GM21381 (cell line): ENCODE results near the gene XIRP2.
"Not testable (repeated sequence)": the region's sequence is repeated elsewhere in the genome, so short reads cannot be mapped to it uniquely, and the experiment has no call there.

Experiments
- ATAC-seq: cut with Tn5 transposase; IDR thresholded peaks from one replicate; pipeline ENCODE4 v1.9.1; 2021; ENCODE audit warnings: mild to moderate bottlenecking, moderate library complexity; ENCODE audit not compliant: unreplicated experiment

XIRP2 gene

DNA sequence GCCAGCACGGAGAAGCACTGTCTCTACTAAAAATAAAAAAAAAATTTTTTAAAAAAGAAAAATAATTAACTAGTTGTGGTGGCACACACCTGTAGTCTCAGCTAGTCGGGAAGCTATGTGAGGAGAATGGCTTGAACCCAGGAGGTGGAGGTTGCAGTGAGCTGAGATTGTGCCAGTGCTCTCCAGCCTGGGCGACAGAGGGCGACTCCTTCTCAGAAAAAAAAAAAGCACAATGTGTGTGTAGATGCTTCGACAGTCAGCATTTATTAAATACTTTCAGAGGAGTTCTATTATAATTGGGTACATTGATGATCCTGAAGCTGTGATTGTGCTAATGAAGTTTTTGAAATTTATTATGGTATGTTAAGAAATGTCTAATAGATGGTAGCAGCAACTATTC lies 46.5 kb downstream of the XIRP2 start:
- ATAC-seq = no peak

DNA sequence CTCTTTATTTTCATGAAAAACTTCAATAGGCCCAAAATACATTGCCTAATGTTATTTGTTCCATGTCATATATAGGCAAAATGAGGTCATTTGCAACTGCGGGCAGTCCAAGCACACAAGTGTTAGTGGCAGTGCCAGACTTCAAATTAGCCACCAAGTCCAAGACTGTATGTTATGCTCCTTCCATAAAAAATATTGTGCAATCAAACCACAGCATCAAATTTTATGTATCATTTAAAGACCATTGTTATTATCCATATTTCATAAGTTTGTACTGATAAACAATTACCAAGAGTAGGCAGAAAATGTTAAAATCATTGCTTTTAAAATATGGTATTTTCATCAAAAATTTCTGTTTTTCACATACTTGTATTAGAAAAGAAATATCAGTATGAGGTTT lies 54.1 kb downstream of the XIRP2 start:
- no peak for ATAC-seq

DNA sequence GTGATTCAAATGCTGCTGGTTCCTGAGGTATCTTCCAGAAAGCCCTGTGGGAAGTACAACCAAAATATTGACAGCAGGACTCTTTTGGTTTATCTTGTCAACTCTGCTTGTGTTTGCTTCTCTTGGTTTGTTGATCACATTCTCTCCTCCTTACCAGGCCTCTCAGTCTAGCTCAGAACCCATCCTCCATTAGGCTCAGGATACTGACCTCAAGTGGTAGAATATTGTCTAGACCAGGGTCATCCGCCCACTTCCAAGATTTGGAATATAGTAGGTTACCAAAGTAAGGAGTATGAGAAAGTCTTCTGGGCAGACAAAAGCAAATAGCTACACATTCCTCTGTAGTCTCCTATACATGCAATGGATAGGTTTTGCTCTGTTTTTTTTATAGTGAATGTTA lies 56.6 kb downstream of the XIRP2 start:
- ATAC-seq = no peak

DNA sequence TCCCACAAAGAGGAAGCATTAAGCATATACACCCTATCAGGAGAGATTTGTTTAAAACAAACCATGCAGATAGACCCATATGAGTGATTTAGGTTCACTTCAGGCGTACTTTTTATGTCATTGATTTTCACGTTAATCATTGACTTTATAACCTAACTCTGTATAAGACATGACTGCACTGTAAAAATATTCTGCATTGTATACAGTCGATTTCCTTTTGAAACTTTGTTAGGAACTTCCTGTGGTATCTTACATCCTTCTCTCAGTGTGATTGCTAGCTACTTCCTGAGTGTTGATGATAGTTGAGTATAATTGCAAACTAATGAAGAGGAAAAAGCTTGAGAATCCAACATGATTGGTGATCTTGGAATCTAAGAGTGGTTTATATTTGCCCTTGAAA lies 69.4 kb downstream of the XIRP2 start:
- no peak for ATAC-seq

DNA sequence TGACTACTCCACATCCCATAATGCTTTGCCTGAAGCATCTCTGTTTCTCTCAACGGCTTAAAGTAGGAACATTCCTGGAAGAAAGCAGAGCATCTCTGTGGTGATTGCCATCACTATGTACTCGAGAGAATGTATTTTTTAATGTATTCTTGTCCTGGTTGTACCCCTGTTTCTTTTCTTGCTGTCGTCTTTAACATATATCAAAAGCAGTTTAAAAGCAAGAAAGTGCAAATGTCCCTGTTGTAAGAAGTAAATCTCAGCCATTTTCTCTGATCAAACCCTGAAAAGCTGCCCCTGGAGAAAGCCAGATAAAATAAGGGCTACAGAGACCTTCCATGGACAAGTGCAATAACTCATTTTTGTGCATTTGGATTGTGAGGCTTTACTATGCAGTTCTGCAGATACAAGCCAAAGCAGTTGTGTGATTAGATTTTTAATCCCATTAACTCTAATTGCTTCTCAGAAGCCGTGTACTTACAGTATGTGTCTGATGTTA lies 70.8 kb downstream of the XIRP2 start:
- ATAC-seq = no peak

DNA sequence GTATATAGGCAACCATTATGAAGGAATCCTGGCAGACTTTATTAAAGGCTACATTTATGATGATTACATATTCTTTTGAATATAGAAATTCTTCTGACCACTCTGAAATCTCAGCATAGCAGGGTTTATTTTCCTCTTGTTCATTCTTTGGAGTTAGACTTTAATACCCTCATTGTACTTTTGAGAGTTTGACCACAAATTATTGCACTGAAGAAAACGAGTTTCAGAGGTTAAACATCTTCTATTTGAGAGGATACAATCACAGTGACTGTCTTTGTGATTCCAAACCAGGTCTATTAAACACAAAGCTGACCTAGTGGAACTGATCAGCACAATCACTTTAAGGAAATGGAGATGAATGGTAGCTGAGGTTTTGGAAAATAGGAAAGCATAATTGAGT lies 71.3 kb downstream of the XIRP2 start:
- ATAC-seq = no peak

DNA sequence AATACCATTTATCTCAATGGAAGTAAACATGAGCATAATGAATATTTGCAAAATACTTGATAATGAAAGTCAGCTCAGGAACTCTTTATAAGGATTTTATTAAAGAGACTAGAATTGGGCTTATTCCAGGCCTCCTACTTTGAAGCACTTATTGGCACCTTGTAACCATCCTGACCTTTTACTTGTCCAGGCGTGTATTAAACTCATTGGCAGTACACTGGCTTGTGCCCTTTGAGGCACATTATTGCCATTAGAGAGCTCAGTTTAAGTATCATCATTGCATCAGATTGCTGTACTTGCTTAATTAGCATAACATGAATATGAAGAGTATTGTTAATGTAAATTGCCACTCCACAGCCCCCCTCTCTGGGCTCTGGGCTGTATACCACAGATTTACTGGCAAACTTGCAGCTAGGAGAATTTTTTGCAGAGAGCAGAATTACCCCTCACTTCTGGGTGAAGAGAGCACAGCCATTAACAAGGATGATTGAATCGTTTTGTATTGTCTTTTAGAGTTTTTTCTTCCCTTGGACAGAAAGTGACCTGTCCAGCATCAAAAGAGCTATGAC lies 72.5 kb downstream of the XIRP2 start:
- ATAC-seq = no peak

DNA sequence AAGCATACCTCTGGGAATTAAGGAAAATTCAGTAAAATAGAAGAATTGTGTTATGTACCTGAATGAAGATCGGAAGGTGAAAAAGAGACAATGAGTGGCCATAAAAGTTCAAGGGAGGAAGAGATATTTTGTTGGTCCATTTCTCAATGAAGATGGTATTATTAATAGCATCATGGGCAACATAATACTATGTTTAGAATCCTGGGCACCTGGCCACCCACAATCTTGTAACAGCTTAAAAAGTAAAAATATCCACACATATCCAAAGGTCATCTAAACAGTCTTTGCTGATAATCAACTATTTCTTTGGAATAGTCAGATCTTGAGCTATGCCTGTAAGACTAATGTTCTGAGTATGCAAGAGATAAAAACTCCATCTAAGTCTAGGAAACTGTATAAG lies 73.7 kb downstream of the XIRP2 start:
- ATAC-seq = no peak

DNA sequence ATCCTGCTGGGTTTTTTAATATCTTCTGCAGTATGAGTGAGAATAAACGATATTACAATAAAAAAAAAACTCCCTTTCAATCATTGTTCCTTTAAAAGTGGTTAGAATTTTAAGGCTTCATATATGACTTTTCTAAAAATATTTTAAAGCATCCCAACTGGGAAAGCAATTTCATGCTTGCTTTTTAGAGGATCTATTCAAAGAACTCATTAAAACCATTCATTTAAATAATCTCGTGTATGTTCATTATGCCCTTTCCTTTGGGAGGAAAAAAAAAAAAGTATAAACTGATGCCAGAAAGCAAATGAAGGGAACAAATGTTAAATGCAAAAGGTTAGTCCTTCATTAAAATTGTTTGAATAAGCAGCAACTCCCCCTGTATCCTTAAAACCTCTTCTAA lies 81.2 kb downstream of the XIRP2 start:
- ATAC-seq = no peak

DNA sequence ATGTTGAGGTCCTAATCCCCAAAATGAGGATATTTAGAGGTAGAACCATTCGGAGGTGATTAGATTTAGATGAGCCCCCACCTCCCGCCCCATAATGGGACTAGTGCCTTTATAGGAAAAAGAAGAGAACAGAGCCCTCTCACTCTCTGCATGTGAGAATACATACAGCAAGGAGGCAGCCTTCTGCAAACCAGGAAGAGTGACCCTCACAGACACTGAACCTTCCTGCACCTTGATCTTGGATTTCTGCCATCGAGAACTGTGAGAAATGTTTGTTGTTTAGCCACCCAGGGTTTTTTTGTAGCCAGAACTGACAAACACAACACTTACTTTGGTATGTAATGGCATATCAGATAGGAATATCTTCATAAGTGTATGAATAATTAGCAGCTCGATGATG lies 83.7 kb downstream of the XIRP2 start:
- no peak for ATAC-seq

DNA sequence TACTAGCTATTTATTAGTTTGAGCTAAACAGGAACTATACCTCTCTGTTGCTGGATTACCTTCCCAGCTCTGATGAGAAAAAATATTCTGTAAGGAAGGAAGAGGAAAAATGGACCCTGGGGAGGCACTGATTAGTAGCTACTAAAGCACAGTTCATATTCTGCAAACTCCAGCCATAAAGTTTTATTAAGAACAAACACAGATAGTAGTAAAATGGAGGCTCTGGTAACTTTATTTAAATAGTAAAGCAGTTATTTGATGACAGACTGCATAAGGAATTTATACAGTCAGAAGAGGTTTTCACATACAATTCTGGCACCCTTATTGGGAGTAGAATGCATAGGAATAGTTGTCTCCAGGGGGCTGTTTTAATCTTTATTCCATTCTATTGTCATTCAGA lies 84.1 kb downstream of the XIRP2 start:
- no peak for ATAC-seq

DNA sequence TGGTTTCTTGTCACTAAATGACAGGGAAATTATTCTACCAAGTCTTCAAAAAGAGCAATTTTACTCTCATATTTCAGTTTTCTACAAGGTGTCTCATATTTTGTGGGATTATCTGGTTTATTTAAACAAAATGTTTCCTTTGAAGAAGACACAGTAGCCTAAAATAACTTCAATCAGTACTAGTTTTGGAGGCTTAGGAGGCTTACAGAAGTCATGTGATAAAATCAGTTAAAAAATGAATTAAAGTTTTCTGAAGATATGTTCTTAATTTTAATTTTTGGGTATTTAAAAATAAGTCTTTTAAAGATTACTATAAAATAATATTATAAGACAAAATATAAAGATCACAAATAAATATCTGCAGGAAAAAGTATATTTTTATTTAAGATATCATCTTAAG lies 95.9 kb downstream of the XIRP2 start:
- no peak for ATAC-seq

DNA sequence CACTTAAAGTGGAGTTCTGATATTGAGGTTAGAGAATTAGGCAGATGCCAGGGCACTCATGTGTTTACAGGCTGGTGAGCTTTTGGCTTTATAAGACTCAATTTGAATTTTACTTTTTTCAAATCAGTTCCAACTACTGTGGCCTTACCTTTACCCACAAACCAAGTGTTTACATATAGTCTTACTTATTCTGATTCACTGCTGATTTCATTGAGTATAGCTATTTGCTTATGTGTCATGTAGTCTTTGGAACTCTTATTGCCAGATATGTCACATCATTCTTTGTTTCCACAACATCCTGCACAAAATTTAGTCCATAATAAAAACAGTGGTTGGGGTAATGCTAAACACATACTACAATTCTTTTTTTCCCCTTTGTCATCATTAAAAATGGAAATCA lies 96.5 kb downstream of the XIRP2 start:
- no peak for ATAC-seq

DNA sequence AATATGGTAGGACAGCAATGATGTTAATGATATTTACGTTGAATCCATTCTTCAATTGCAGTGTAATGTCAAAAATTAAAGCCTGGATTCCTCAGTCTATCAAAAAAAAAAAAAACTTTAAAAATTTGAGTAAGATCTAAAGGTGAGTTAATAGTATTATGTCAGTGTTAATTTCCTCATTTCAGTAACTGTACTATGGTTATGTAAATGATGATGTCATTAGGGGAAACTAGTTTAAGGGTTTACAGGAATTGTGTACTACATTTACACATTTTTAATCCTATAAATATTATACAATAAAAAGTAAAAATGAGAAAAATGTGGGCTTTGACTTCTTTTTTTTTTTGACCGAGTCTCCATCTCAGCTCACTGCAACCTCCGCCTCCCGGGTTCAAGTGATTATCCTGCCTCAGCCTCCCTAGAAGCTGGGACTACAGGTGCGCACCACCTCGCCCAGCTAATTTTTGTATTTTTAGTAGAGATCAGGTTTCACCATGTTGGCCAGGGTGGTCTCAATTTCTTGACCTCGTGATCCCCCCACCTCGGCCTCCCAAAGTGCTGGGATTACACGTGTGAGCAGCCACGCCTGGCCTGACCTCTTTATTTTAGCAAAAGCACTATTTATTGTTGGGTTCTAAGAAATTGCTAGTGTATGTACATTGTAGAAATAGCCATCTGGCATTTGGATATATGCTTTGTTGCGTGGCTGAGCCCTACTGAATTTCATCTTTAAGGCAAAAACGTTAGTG lies 106.5 kb downstream of the XIRP2 start:
- ATAC-seq = no peak

DNA sequence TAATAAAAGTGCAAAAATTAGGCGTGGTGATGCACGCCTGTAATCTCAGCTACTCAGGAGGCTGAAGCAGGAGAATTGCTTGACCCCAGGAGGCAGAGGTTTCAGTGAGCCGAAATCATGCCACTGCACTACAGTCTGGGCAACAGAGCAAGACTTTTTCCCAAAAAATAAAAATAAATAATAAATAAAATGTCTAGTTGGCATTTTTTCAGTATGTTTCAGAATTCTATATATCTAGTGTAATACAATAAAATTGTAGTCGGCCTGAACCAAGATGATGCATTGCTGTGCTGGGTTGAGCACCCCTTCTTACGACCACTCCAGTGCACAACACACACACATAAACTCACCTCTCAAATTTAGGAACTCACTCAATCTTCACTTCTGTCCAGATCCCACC lies 108.2 kb downstream of the XIRP2 start:
- no peak for ATAC-seq

DNA sequence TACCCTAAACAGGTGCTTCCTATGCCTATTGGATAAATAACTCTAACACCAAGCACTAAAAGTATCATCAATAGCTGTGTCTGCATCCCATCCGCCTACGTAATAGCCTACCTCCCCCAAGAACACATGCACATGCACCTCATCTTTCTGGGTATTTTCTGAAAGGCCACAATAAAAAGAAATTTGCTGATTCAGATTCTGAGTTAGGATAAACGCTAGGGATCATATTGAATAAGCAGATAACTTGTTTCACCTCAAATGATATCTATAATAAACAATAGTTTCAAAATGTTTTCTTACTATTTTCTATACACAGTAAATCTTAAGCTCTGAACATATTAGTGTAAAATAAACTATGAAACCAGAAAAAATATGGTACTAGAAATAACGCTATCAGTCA lies 112.9 kb downstream of the XIRP2 start:
- no peak for ATAC-seq

DNA sequence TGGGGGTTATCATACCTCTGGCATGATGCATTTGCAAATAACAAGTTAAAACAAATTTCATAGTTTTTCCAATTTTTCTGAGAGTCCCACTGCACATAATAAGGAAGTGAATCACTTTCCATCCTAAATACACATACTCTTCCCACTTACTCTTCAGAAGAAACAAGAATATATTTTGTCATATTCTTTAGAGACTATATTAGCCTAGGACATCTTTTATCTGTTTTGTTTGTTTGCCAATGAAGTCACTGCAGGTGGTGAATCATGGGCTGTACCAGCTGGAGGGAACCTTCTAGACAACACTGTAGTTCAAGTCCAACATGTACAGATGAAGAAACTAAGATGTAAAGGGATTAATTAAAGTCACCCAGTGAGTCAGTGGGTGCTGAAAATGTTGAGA lies 116.8 kb downstream of the XIRP2 start:
- no peak for ATAC-seq

DNA sequence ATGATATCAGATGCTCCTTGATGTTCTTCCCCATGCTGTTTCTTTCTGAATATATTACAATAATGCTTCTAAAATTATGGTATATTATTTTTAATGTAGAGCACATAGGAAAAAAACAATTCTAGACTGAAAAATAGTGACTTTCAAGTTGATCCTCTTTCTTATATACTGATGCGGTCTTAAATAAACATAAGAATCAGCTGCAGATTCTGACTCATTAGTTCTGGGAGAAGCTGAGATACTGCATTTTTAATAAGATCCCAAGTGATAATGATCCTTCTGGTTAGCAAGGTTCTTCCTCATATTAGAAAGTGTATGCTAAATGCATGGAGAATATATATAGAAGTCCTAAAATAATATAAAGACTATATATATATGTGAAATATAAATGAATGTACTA lies 124.9 kb downstream of the XIRP2 start:
- no peak for ATAC-seq

DNA sequence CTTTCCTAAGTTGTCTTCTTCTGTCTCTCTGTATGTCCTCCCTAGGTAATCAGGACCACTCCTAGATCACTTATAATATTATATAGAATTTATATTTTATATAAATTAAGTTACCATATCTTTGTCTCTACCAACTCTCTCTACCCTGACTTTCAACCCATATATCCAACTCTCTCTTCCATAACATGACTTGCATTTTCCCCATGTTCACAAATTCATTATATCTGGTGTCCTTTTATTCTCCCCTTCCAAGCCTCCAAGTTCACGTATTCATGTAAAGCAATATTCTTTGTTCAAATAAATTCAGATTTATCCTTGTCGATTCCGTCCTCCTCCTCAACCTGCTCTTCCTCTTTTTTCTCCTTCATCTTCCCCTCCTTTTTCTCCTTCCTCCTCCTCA lies 127.5 kb downstream of the XIRP2 start:
- no peak for ATAC-seq

DNA sequence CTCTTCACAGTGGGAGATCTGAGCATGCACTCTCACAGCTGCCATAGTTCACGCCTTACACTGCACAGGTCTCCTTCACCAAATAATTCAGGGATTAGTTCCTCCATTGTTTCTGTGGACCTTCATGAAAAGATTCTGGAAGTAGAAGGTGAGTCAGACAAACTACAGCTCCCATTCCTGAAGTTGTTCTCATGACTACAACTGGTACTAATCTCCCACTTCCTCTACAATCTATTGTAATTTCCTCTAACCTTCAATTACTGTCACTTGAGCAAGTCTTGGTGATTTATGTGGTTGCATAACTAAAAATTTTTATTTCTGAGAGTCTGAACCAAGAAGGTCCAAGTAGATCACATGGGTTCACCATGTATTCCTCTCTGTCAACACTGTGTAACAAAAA lies 128.7 kb downstream of the XIRP2 start:
- no peak for ATAC-seq

DNA sequence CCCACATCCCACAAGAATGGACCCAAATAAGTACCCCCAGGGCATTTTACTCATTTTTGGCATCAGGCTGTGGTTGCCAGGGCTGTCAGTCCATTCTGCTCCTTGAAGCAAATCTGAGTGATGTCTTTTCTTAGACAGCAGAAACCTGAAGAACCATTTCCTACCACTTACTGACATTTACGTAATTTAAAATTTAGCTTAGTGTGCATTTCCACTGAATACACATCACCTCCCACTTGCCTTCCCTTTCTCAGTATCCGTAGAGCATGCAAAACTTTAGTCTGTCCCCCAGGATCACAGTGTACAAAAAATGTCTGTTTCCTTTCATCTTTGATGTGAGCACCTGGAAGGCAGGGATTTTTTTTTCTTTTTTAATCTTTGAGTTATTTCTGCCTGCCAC lies 130.3 kb downstream of the XIRP2 start:
- ATAC-seq = no peak

DNA sequence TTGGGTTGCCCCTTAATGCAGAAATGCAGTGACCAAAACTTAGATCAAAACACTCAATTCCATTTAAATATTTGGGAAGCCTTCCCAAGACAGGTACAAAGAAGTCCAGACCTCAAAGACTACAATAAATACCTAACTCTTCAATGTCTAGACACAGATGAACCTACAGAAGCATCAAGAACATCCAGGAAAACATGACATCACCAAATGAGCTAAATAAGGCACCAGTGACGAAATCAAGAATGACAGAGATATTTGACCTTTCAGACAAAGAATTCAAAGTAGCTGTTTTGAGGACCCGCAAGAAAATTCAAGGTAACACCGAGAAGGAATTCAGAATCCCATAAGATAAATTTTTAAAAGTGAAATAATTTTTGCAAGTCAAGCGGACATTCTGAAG lies 140.2 kb downstream of the XIRP2 start:
- no peak for ATAC-seq

DNA sequence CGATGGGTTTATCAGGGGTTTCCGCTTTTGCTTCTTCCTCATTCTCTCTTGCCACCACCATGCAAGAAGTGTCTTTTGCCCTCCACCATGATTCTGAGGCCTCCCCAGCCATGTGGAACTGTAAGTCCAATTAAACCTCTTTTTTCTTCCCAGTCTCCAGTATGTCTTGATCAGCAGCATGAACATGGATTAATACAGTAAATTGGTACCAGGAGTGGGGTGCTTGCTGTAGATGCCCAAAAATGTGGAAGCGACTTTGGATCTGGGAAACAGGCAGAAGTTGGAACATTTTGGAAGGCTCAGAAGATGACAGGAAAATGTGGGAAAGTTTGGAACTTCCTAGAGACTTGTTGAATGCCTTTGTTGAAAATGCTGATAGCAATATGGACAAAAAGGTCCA lies 146.7 kb downstream of the XIRP2 start:
- ATAC-seq = not testable (repeated sequence)
